ENCODE results near the gene IL1R2. TPM values are rescaled to one million over a fixed set of nuclear protein-coding genes. Genes with fewer than 3 reads are reported as not detected.

Gene IL1R2
- 10 to 100 TPM in 2 of 4 donors, 1 to 10 TPM in 2; 2.3 to 18.2 (median 7.0) TPM for total RNA-seq

- H3K36me3 ChIP-seq = no peaks in the 10 kb centered on the region
- no peaks in the 10 kb centered on the region for H3K4me1 ChIP-seq
- peak within 1 kb of the TSS in 1 of 4 donors; percentile 17 for H3K27ac ChIP-seq
- peak in 2 of 3 donors; percentile 25 to 61 for DNase-seq
- H3K27me3 ChIP-seq = no peaks in the 10 kb centered on the region
- H3K9me3 ChIP-seq = no peaks in the 10 kb centered on the region
- H3K4me3 ChIP-seq = no peak within 1 kb of the TSS
- TF ChIP-seq POLR2A (IDR thresholded peaks at IDR 0.05) = no peak
- TF ChIP-seq, protein P1, sequence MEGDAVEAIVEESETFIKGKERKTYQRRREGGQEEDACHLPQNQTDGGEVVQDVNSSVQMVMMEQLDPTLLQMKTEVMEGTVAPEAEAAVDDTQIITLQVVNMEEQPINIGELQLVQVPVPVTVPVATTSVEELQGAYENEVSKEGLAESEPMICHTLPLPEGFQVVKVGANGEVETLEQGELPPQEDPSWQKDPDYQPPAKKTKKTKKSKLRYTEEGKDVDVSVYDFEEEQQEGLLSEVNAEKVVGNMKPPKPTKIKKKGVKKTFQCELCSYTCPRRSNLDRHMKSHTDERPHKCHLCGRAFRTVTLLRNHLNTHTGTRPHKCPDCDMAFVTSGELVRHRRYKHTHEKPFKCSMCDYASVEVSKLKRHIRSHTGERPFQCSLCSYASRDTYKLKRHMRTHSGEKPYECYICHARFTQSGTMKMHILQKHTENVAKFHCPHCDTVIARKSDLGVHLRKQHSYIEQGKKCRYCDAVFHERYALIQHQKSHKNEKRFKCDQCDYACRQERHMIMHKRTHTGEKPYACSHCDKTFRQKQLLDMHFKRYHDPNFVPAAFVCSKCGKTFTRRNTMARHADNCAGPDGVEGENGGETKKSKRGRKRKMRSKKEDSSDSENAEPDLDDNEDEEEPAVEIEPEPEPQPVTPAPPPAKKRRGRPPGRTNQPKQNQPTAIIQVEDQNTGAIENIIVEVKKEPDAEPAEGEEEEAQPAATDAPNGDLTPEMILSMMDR (IDR thresholded peaks at IDR 0.05) = no peak
Measured at GRCh38 chr2:101991721-101992145, at the start of gene IL1R2. IL1R2 (plus strand) TSS chr2:101991960; CDS start chr2:102008576, 16,616 bp downstream.

- no peak overlapping the region for H3K4me3 ChIP-seq
- no peaks in the 10 kb centered on the region for H3K27me3 ChIP-seq
- H3K9me3 ChIP-seq = no peaks in the 10 kb centered on the region
- TF ChIP-seq, protein P1 (IDR thresholded peaks at IDR 0.05) = no peak
- no peak for TF ChIP-seq POLR2A (IDR thresholded peaks at IDR 0.05)
- no peak for DNase-seq
- H3K27ac ChIP-seq = no peak overlapping the region
- no peaks in the 10 kb centered on the region for H3K4me1 ChIP-seq
- H3K36me3 ChIP-seq = no peaks in the 10 kb centered on the region
Measured at GRCh38 chr2:101942851-101943250, 48.9 kb upstream of the IL1R2 start.

DNA sequence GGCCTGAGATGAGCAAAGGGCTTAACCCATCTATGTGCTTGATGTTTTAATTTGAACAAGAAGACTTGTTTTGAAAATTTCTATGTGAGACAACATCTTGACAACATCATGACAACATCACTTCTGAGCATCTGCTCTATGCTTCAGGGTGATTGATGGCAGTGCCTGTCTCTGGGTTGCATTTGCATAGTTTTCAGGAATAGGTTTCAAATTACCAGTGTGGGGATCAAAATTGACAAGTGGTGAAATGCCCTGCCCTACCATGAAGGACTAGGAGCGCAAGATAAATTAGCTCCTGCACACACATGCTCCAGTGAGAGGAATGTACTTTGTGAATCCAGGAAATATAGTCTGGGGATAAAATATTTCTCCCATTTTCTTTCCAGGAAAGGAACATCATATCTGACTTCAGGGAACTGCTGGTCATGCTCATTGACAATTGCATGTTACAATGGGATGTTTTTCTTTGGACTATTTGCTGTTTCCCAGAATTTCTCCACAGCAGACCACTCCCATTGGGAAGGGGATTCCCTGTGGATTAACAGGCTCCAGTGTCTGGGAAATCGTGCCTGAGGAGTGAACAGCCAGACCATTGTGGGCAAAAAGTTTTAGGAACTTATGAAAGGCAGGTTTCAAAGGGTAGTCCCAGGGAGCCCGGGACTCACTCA lies 45.3 kb upstream of the IL1R2 start:
- TF ChIP-seq POLR2A (IDR thresholded peaks at IDR 0.05) = no peak
- TF ChIP-seq, protein P1 (IDR thresholded peaks at IDR 0.05) = no peak
- Histone ChIP-seq H3K4me3 (no peak overlapping the region), H3K36me3 (no peaks in the 10 kb centered on the region), H3K27me3 (no peaks in the 10 kb centered on the region), H3K4me1 (no peaks in the 10 kb centered on the region), H3K27ac (no peak overlapping the region), H3K9me3 (no peaks in the 10 kb centered on the region)
- DNase-seq = no peak

GRCh38 chr2:101947374-101947773 lies 44.4 kb upstream of the IL1R2 start:
- TF ChIP-seq, protein P1 (IDR thresholded peaks at IDR 0.05) = no peak
- TF ChIP-seq POLR2A (IDR thresholded peaks at IDR 0.05) = no peak
- H3K27ac ChIP-seq = no peak overlapping the region
- H3K4me3 ChIP-seq = no peak overlapping the region
- no peaks in the 10 kb centered on the region for H3K27me3 ChIP-seq
- H3K9me3 ChIP-seq = no peaks in the 10 kb centered on the region
- H3K36me3 ChIP-seq = no peaks in the 10 kb centered on the region
- no peaks in the 10 kb centered on the region for H3K4me1 ChIP-seq
- no peak for DNase-seq

DNA sequence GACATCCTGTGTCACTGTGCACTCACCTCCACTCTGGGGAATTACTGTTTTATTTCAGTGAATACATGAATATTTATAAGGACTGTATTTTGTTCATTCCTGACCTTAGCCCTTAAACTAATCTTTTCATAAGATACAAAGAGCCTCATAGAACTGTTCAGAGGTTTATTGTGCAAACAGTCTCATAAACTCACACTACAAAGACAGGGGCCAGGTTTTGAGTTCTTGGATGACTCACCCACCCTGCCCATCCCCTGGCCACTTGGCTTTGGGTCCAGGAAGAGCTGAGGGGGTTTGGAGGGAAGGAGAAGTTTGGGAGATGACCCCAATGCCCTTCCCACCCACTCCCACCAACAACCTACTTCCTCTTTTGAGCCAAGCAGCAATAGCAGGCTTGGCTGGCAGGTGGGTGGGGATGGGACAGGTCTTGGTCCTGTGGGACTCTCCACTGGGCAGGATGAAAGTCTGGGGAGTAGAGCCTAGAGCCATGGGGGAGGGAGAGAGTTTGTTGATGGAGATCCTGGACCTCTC lies 43.1 kb upstream of the IL1R2 start:
- no peak for DNase-seq
- Histone ChIP-seq H3K27me3 (no peaks in the 10 kb centered on the region), H3K36me3 (no peaks in the 10 kb centered on the region), H3K4me1 (no peaks in the 10 kb centered on the region), H3K4me3 (no peak overlapping the region), H3K27ac (no peak overlapping the region), H3K9me3 (no peaks in the 10 kb centered on the region)
- no peak for TF ChIP-seq POLR2A (IDR thresholded peaks at IDR 0.05)
- TF ChIP-seq, protein P1 (IDR thresholded peaks at IDR 0.05) = no peak

All from Peyer's patch (tissue), 4 donors.